GM23338 (cell line): ENCODE results near the gene SLC25A47. TPM values are rescaled to one million over a fixed set of nuclear protein-coding genes. Genes with fewer than 3 reads are reported as not detected.

ENCODE experiments used
- ATAC-seq: fragments of 200-7000 bp; cut with Tn5 transposase; 3 replicates; pipeline ENCODE4 v1.9.1; 2020
- DNase-seq: peaks from one replicate; pipeline ENCODE4 v3.0.0-alpha.2; 2015; ENCODE audit warnings: low spot score
- H2AFZ ChIP-seq: fragments of 200-600 bp; sonication (generic); 2 replicates; pipeline ENCODE4 v1.8.0; 2016; ENCODE audit warnings: antibody characterized with exemption, mild to moderate bottlenecking, moderate library complexity
- H3F3A ChIP-seq: fragments of 200-600 bp; sonication (generic); replicated peaks from 2 replicates; pipeline ENCODE4 v1.8.0; 2017; ENCODE audit warnings: antibody characterized with exemption, mixed run types, low read depth
- H3K27ac ChIP-seq: fragments of 200-600 bp; sonication (generic); 2 replicates; pipeline ENCODE4 v1.6.1; 2016; ENCODE audit warnings: low read depth
- H3K27me3 ChIP-seq: fragments of 200-600 bp; sonication (generic); 2 replicates; pipeline ENCODE4 v1.8.0; 2016; ENCODE audit warnings: mild to moderate bottlenecking, mixed run types, moderate library complexity; ENCODE audit not compliant: insufficient read depth
- H3K36me3 ChIP-seq: fragments of 200-600 bp; sonication (generic); 2 replicates; pipeline ENCODE4 v1.8.0; 2016; ENCODE audit warnings: mild to moderate bottlenecking; ENCODE audit not compliant: insufficient read depth
- H3K4me1 ChIP-seq: fragments of 200-600 bp; sonication (generic); 2 replicates; pipeline ENCODE4 v1.8.0; 2016; ENCODE audit warnings: mild to moderate bottlenecking, moderate library complexity; ENCODE audit not compliant: insufficient read depth
- H3K4me2 ChIP-seq: fragments of 200-600 bp; sonication (generic); 2 replicates; pipeline ENCODE4 v1.7.1; 2017; ENCODE audit warnings: mixed run types
- H3K4me3 ChIP-seq: fragments of 200-600 bp; sonication (generic); 2 replicates; pipeline ENCODE4 v1.6.1; 2016; ENCODE audit warnings: mixed run types
- H3K79me2 ChIP-seq: fragments of 200-600 bp; sonication (generic); replicated peaks from 2 replicates; pipeline ENCODE4 v1.8.0; 2017; ENCODE audit warnings: mild to moderate bottlenecking; ENCODE audit not compliant: insufficient read depth
- H3K9me2 ChIP-seq: fragments of 200-600 bp; sonication (generic); 2 replicates; pipeline ENCODE4 v1.8.0; 2017; ENCODE audit not compliant: insufficient read depth
- H4K20me1 ChIP-seq: fragments of 200-600 bp; sonication (generic); replicated peaks from 2 replicates; pipeline ENCODE4 v1.8.0; 2017; ENCODE audit warnings: mild to moderate bottlenecking; ENCODE audit not compliant: insufficient read depth
- H3K27ac Mint-ChIP-seq: 2 replicates; pipeline ENCODE4 v1.8.0; 2020; ENCODE audit warnings: inconsistent platforms, mild to moderate bottlenecking, moderate library complexity, mixed read lengths
- H3K27me3 Mint-ChIP-seq: 3 replicates; pipeline ENCODE4 v1.8.0; 2022; ENCODE audit warnings: low read depth, mild to moderate bottlenecking, moderate library complexity, mixed read lengths, inconsistent platforms; ENCODE audit not compliant: insufficient read depth, poor library complexity
- H3K36me3 Mint-ChIP-seq: 3 replicates; pipeline ENCODE4 v1.8.0; 2021; ENCODE audit warnings: low read depth, mild to moderate bottlenecking, inconsistent platforms, moderate library complexity, mixed read lengths
- H3K4me1 Mint-ChIP-seq: 3 replicates; pipeline ENCODE4 v1.8.0; 2020; ENCODE audit warnings: mild to moderate bottlenecking, inconsistent platforms, mixed read lengths
- H3K4me3 Mint-ChIP-seq: 3 replicates; pipeline ENCODE4 v1.8.0; 2021; ENCODE audit warnings: moderate library complexity, mild to moderate bottlenecking, inconsistent platforms, mixed read lengths
- H3K9me3 Mint-ChIP-seq: 3 replicates; pipeline ENCODE4 v1.8.0; 2020; ENCODE audit warnings: moderate library complexity, mild to moderate bottlenecking, inconsistent platforms, mixed read lengths
- CREB1 ChIP-seq: fragments of 250-450 bp; sonication (Bioruptor Pico); IDR thresholded peaks from 2 replicates; pipeline ENCODE4 v1.5.0; 2020; ENCODE audit warnings: low read depth, mild to moderate bottlenecking, moderate library complexity
- CTCF ChIP-seq, 2 experiments: fragments of 200-600 bp in 1 of 2; sonication (generic) in 1 of 2; conservative IDR thresholded peaks; 2 replicates each; pipeline versions ENCODE4 v1.5.1 to v1.6.1; 2016 to 2017; ENCODE audit warnings: antibody characterized with exemption in 2 of 2, low read depth in 2 of 2, mild to moderate bottlenecking in 2 of 2, moderate library complexity in 1 of 2
- ETS1 ChIP-seq: IDR thresholded peaks from 2 replicates; pipeline ENCODE4 v1.6.1; 2016; ENCODE audit warnings: antibody characterized with exemption
- EZH2 ChIP-seq: fragments of 200-600 bp; sonication (generic); IDR thresholded peaks from one replicate; pipeline ENCODE4 v1.8.0; 2017; ENCODE audit warnings: antibody characterized with exemption, mild to moderate bottlenecking, low read depth; ENCODE audit not compliant: unreplicated experiment
- EZH2phosphoT487 ChIP-seq: fragments of 200-600 bp; sonication (generic); IDR thresholded peaks from one replicate; pipeline ENCODE4 v1.8.1; 2018; ENCODE audit warnings: antibody characterized with exemption; ENCODE audit not compliant: unreplicated experiment
- JUNB ChIP-seq: IDR thresholded peaks from one replicate; pipeline ENCODE4 v1.6.1; 2016; ENCODE audit warnings: antibody characterized with exemption; ENCODE audit not compliant: unreplicated experiment
- POLR2AphosphoS5 ChIP-seq: IDR thresholded peaks from 2 replicates; pipeline ENCODE4 v1.6.1; 2016; ENCODE audit warnings: antibody characterized with exemption, low read depth
- REST ChIP-seq: IDR thresholded peaks from one replicate; pipeline ENCODE4 v1.6.1; 2018; ENCODE audit warnings: antibody characterized with exemption; ENCODE audit not compliant: unreplicated experiment
- STAT1 ChIP-seq: IDR thresholded peaks from one replicate; pipeline ENCODE4 v1.6.1; 2016; ENCODE audit warnings: antibody characterized with exemption; ENCODE audit not compliant: unreplicated experiment
- ZNF114 ChIP-seq: fragments of 250-450 bp; sonication (Bioruptor Pico); IDR thresholded peaks from 2 replicates; pipeline ENCODE4 v1.5.0; 2020; ENCODE audit warnings: mild to moderate bottlenecking, moderate library complexity
- ZNF331 ChIP-seq: fragments of 250-450 bp; sonication (Bioruptor Pico); IDR thresholded peaks from 2 replicates; pipeline ENCODE4 v1.5.0; 2020; ENCODE audit warnings: low read depth, mild to moderate bottlenecking, moderate library complexity
- ZNF462 ChIP-seq: fragments of 250-450 bp; sonication (Bioruptor Pico); IDR thresholded peaks from 2 replicates; pipeline ENCODE4 v1.5.0; 2020; ENCODE audit warnings: mild to moderate bottlenecking, moderate library complexity
- polyA plus RNA-seq: library from polyadenylated mRNA; unstranded; fragments of >200 nt; fragmentation: Nextera tagmentation; extraction: Ambion mirVana; gene quantifications from 2 replicates; pipeline ENCODE4 v1.2.1, GENCODE V29; 2016
- total RNA-seq: library from RNA; depleted of rRNA; stranded (reverse); fragments of >200 nt; shearing (Covaris generic); gene quantifications from 2 replicates; pipeline ENCODE4 v1.2.3, GENCODE V29; 2014

The SLC25A47 gene
- total and polyA plus RNA-seq, 2 experiments from 2014 or later, result not detected

GRCh38 chr14:100374270-100374669 is 51.1 kb downstream of the SLC25A47 start:
- H3K4me1 Mint-ChIP-seq, result peaks cover 46% of the 10 kb centered on the region
- H3K9me2 ChIP-seq, result no peaks in the 10 kb centered on the region
- no peak for ATAC-seq

More at GRCh38 chr14:100374270-100374669, 51.1 kb downstream of the SLC25A47 start:
- peak overlapping the region; percentile 87 for H3K4me3 Mint-ChIP-seq
- H2AFZ ChIP-seq, result no peak overlapping the region
- H3K4me1 ChIP-seq, result peaks cover 38% of the 10 kb centered on the region
- H3K36me3 Mint-ChIP-seq, result peaks cover 53% of the 10 kb centered on the region
- H4K20me1 ChIP-seq, result no peaks in the 10 kb centered on the region
- H3K79me2 ChIP-seq, result peaks cover 47% of the 10 kb centered on the region
- H3K36me3 ChIP-seq, result peaks cover 14% of the 10 kb centered on the region; the same call in 1 of the 2 replicates
- H3K4me3 ChIP-seq, result peak overlapping the region; percentile 93
- no peaks in the 10 kb centered on the region for H3K27me3 ChIP-seq
- H3K27me3 Mint-ChIP-seq, result peaks cover 5% of the 10 kb centered on the region
- TF ChIP-seq ZNF114, result no peak
- no peak for TF ChIP-seq POLR2AphosphoS5
- no peak for TF ChIP-seq CREB1 (CRISPR knock-in tag)
- no peak for TF ChIP-seq ZNF331 (CRISPR knock-in tag)
- no peak for TF ChIP-seq REST
- TF ChIP-seq ZNF462 (CRISPR knock-in tag), result no peak
- TF ChIP-seq ETS1, result no peak
- TF ChIP-seq CTCF (conservative IDR thresholded peaks at IDR 0.05; ENCODE audit: low read depth in 2 of 2), result no peak
- TF ChIP-seq EZH2, result no peak
- no peak for TF ChIP-seq STAT1
- no peak for TF ChIP-seq EZH2phosphoT487
- no peak for TF ChIP-seq JUNB
- peak overlapping the region; percentile 93 for H3K4me2 ChIP-seq
- no peak for DNase-seq
- H3K27ac Mint-ChIP-seq, result no peak overlapping the region; the same call in 1 of the 2 replicates
- no peaks in the 10 kb centered on the region for H3K9me3 Mint-ChIP-seq
- H3K27ac ChIP-seq, result peak overlapping the region; percentile 100
- H3F3A ChIP-seq, result peaks cover 11% of the 10 kb centered on the region
